Gastroesophageal sphincter (tissue), 4 donors: Measurements from ENCODE around the gene MYLK. TPM values are rescaled to one million over a fixed set of nuclear protein-coding genes. Genes with fewer than 3 reads are reported as not detected.

Source experiments
- ATAC-seq: fragments of 150-250 bp; one replicate; pipeline ENCODE4 v1.9.1; 2016; ENCODE audit warnings: mild to moderate bottlenecking, moderate library complexity
- H3K27ac ChIP-seq, 4 donors: fragments of 200-600 bp; sonication (generic) in 3 of 4; 1 replicate in 3 of 4; 2 replicates in 1 of 4; pipeline ENCODE4 v1.5.1; 2016 to 2019
- H3K27me3 ChIP-seq: fragments of 200-600 bp; sonication (generic); one replicate; pipeline ENCODE4 v1.5.1; 2019
- H3K36me3 ChIP-seq, 2 donors: fragments of 200-600 bp; sonication (generic); one replicate each; pipeline ENCODE4 v1.5.1; 2019; ENCODE audit warnings: control low read depth in 1 of 2
- H3K4me1 ChIP-seq, 3 donors: fragments of 200-600 bp; sonication (generic); 1 replicate in 2 of 3; 2 replicates in 1 of 3; pipeline ENCODE4 v1.5.1; 2016 to 2019; ENCODE audit warnings: control low read depth in 2 of 3
- H3K4me3 ChIP-seq, 2 donors: fragments of 200-600 bp; sonication (generic); one replicate each; pipeline ENCODE4 v1.5.1; 2019; ENCODE audit warnings: mild to moderate bottlenecking in 1 of 2, moderate library complexity in 1 of 2
- H3K9me3 ChIP-seq, 3 donors: fragments of 200-600 bp; sonication (generic); one replicate each; pipeline ENCODE4 v1.5.1; 2017 to 2019; ENCODE audit warnings: control low read depth in 2 of 3
- EP300 ChIP-seq: sonication (generic); formaldehyde crosslinking; IDR thresholded peaks from one replicate; pipeline ENCODE4 v1.6.1; 2017; ENCODE audit warnings: antibody characterized with exemption, mild to moderate bottlenecking
- POLR2A ChIP-seq, 2 donors: fragments of 450-650 bp; IDR thresholded peaks; one replicate each; pipeline ENCODE4 v1.6.1; 2017; ENCODE audit warnings: antibody characterized with exemption in 2 of 2, mild to moderate bottlenecking in 2 of 2, moderate library complexity in 1 of 2
- POLR2AphosphoS5 ChIP-seq: sonication (generic); formaldehyde crosslinking; IDR thresholded peaks from one replicate; pipeline ENCODE4 v1.6.1; 2017; ENCODE audit warnings: antibody characterized with exemption
- WGBS, 2 donors: methylation state at CpG; one replicate each; pipeline ENCODE4 v1.1.5; 2018; ENCODE audit warnings: low coverage in 1 of 2; 5-methylcytosine and 5-hydroxymethylcytosine counted together
- total RNA-seq, 4 donors: library from RNA; depleted of rRNA; stranded (reverse); fragments of >200 nt; gene quantifications; one replicate each; pipeline ENCODE4 v1.1.0, GENCODE V29; 2016
- TF ChIP-seq, protein P1 (sequence below), 4 experiments: fragments of 200-600 bp in 2 of 4; fragments of 450-650 bp in 2 of 4; sonication (generic) in 1 of 4; IDR thresholded peaks; one replicate each; pipeline ENCODE4 v1.5.1; 2017 to 2019; ENCODE audit warnings: antibody characterized with exemption in 4 of 4, mild to moderate bottlenecking in 2 of 4, moderate library complexity in 2 of 4

Gene MYLK
- total RNA-seq, 4 donors from 2014 or later: 1,558 to 2,522 (median 2,261) TPM

DNA sequence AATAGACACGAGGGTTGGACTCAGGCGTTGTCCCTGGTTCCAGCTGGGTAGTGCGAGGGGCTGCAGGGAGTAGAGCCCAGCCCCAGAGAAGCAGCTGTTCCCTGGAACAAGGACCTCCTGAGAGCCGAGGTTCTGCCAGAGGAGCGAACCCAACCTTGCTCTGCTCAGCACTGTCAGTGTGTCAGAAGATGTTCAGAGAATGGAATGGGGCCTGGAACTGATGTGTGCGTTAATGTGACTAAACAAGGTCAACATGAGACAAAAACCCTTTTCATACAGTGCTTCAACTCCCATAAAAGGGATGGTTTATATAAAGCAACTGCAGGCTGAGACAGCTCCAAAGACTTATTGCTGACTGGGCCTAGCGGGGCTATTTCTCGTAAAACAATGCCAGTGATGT, 263.8 kb downstream of the MYLK start:
- 6 to 17% methylated on average over 3 to 4 of the region's 8 CpGs for WGBS, 2 donors
- H3K36me3 ChIP-seq: peaks cover 0 to 63% of the 10 kb centered on the region in 2 donors

DNA sequence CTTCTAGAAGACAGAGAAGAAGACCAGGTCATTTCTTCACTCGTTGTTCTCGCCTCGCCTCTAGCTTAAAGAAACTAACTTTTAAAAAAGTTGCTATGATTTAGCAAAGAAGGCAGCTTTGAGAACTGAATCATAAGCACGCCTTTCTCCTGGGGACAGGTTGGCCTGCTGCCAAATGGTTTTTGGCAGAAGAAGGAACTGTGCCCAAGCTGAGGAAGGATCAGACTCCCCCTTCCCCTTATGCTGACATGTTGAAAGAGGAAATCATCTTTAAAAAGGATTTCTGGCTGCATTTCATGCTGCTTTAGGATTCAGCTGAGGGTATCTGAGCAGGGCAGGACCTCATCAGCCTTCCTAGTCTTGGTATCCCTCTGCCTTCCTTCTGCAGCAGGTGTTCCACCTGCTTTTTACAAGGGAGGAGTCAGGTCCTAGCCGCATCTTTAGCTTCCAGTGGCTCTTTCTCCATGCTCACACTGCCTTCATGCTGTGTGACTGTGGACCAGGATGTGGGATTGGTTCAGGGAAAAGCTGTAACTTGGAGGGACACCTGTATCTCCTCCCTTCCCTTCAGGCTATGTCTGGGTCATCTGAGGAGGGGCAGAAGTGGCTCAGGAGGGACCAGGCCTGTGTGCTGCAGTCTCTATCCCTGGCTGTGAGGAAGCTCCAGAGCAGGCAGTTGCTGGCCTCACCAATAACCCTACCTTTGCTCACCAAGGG, 265.2 kb downstream of the MYLK start:
- H3K4me1 ChIP-seq: peaks cover 0 to 98% (median 7%) of the 10 kb centered on the region in 3 donors
- H3K9me3 ChIP-seq: no peaks in the 10 kb centered on the region
- TF ChIP-seq EP300: no peak
- TF ChIP-seq, protein P1, sequence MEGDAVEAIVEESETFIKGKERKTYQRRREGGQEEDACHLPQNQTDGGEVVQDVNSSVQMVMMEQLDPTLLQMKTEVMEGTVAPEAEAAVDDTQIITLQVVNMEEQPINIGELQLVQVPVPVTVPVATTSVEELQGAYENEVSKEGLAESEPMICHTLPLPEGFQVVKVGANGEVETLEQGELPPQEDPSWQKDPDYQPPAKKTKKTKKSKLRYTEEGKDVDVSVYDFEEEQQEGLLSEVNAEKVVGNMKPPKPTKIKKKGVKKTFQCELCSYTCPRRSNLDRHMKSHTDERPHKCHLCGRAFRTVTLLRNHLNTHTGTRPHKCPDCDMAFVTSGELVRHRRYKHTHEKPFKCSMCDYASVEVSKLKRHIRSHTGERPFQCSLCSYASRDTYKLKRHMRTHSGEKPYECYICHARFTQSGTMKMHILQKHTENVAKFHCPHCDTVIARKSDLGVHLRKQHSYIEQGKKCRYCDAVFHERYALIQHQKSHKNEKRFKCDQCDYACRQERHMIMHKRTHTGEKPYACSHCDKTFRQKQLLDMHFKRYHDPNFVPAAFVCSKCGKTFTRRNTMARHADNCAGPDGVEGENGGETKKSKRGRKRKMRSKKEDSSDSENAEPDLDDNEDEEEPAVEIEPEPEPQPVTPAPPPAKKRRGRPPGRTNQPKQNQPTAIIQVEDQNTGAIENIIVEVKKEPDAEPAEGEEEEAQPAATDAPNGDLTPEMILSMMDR (IDR thresholded peaks at IDR 0.05): no peak
- peak in 1 of 2 donors; percentile 9 for TF ChIP-seq POLR2A (IDR thresholded peaks at IDR 0.05)
- TF ChIP-seq POLR2AphosphoS5: peak; percentile 85
- WGBS, 2 donors: 17 to 19% methylated on average over 4 of the region's 5 CpGs
- H3K4me3 ChIP-seq: peak overlapping the region; percentile 53 to 61
- peaks cover 3 to 63% of the 10 kb centered on the region in 2 donors for H3K36me3 ChIP-seq
- peak; percentile 48 for ATAC-seq
- no peaks in the 10 kb centered on the region for H3K27me3 ChIP-seq
- peak overlapping the region; percentile 93 to 96 (median 94) for H3K27ac ChIP-seq

More for the DNA sequence above, 263.8 kb downstream of the MYLK start:
- Histone ChIP-seq H3K27me3 (no peaks in the 10 kb centered on the region), H3K27ac (peak overlapping the region; percentile 93 to 96 (median 94)), H3K4me1 (peaks cover 0 to 98% (median 7%) of the 10 kb centered on the region in 3 donors), H3K4me3 (peak overlapping the region; percentile 53 to 61), H3K9me3 (no peaks in the 10 kb centered on the region)
- ATAC-seq: peak; percentile 83
- TF ChIP-seq, protein P1 (IDR thresholded peaks at IDR 0.05): no peak
- TF ChIP-seq POLR2A (IDR thresholded peaks at IDR 0.05) (peak; percentile 83 to 86), POLR2AphosphoS5 (peak; percentile 99)

DNA sequence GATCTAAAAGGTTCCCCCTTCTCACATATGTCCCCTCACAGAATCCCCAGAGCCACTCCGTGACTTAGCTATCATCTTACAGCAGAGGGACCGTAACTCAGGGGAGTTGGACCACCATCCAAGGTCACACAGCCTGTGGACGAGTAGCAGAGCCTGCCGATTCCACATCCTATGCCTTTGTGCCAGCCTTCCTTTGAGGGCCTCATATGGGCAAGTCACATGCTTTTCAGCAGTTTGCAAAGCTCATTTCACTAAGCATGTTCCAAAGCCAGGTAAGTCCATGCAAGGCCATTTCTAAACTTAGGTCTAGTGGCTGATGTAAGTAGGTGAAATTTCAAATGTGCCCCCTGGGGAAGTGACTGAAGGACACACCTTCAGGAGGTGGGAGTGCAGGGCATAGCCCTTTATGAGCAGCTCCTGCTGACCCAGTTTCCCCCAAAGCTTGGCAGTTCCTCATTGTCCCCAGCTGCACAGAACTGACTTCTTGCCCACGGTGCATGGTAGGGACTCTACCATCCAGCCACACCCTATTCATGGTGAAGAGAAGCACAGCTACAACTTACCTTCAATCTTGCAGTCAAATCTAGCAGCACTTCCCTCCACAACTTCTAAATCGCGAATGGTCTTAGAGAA, 265.9 kb downstream of the MYLK start:
- Histone ChIP-seq H3K4me1 (peaks cover 0 to 98% (median 11%) of the 10 kb centered on the region in 3 donors), H3K9me3 (no peaks in the 10 kb centered on the region), H3K4me3 (peak overlapping the region; percentile 53 to 61), H3K27ac (peak overlapping the region; percentile 93 to 96 (median 94)), H3K27me3 (no peaks in the 10 kb centered on the region), H3K36me3 (peaks cover 11 to 63% of the 10 kb centered on the region in 2 donors)
- 34 to 57% methylated on average over 3 to 6 of the region's 7 CpGs for WGBS, 2 donors
- no peak for ATAC-seq
- TF ChIP-seq, protein P1 (IDR thresholded peaks at IDR 0.05): no peak
- TF ChIP-seq POLR2A (IDR thresholded peaks at IDR 0.05): peak in 1 of 2 donors; percentile 20

DNA sequence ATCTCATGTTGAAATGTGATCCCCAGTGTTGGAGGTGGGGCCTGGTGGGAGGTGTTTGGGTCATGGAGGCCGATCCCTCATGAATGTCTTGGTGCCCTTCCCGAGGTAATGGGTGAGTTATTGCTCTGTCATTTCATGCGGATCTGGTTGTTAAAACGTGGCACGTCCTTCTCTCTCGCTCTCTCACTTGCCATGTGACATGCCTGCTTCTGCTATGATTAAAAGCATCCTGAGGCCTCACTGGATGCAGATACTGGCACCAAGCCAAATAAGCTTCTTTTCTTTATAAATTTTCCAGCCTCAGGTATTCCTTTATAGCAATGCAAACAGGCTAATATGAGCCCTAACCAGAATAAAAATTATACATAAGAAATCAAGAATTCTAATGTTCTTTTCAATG, 267.5 kb downstream of the MYLK start:
- Histone ChIP-seq H3K9me3 (no peaks in the 10 kb centered on the region), H3K36me3 (peaks cover 16 to 60% of the 10 kb centered on the region in 2 donors), H3K4me1 (peaks cover 0 to 98% (median 11%) of the 10 kb centered on the region in 3 donors), H3K4me3 (peak overlapping the region; percentile 53 to 61), H3K27ac (peak overlapping the region; percentile 39 to 96 (median 94)), H3K27me3 (no peaks in the 10 kb centered on the region)
- ATAC-seq: no peak
- peak; percentile 67 for TF ChIP-seq POLR2AphosphoS5
- TF ChIP-seq EP300: no peak
- WGBS, 2 donors: 38 to 68% methylated on average over 6 of the region's 6 CpGs

DNA sequence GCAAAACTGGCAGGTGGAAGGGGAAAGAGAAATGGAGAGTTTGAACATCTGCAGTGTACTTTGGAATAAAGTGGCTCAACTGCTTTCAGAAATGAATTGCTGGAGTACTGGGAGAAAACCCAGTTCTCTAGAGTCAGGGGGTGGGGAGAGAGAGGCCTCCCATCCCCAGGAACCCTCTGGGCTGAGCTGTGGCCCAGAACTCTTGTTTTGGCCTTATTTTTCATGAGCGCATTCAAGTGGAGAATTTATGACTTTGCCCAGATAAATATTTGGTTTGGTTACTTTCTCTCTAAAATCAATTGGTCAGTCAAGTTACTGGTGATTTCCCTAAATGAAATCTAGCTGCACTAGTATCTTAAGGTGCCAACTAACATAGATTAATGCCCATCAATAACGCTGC, 270.6 kb downstream of the MYLK start:
- Histone ChIP-seq H3K27ac (peak overlapping the region in 3 of 4 donors; percentile 34 to 94 (median 50)), H3K9me3 (no peaks in the 10 kb centered on the region), H3K4me1 (peaks cover 0 to 73% (median 4%) of the 10 kb centered on the region in 3 donors), H3K27me3 (no peaks in the 10 kb centered on the region), H3K36me3 (peaks cover 16 to 71% of the 10 kb centered on the region in 2 donors), H3K4me3 (no peak overlapping the region)
- no peak for TF ChIP-seq EP300
- peak; percentile 4 for TF ChIP-seq POLR2AphosphoS5
- 37 to 45% methylated on average over 2 of the region's 2 CpGs for WGBS, 2 donors
- no peak for ATAC-seq
